DMS153 treated with DMSO at 0.1 percent for 48 hours (cell line): ENCODE measurements around the gene ZNF444.
A peak's percentile ranks its signal among the peaks of the same experiment; 100 is the strongest.

Experiments
- DNase-seq: peaks from one replicate; lab custom pipeline; 2025; ENCODE audit not compliant: unreplicated experiment; lab: John Stamatoyannopoulos, UW

ZNF444 gene

DNA sequence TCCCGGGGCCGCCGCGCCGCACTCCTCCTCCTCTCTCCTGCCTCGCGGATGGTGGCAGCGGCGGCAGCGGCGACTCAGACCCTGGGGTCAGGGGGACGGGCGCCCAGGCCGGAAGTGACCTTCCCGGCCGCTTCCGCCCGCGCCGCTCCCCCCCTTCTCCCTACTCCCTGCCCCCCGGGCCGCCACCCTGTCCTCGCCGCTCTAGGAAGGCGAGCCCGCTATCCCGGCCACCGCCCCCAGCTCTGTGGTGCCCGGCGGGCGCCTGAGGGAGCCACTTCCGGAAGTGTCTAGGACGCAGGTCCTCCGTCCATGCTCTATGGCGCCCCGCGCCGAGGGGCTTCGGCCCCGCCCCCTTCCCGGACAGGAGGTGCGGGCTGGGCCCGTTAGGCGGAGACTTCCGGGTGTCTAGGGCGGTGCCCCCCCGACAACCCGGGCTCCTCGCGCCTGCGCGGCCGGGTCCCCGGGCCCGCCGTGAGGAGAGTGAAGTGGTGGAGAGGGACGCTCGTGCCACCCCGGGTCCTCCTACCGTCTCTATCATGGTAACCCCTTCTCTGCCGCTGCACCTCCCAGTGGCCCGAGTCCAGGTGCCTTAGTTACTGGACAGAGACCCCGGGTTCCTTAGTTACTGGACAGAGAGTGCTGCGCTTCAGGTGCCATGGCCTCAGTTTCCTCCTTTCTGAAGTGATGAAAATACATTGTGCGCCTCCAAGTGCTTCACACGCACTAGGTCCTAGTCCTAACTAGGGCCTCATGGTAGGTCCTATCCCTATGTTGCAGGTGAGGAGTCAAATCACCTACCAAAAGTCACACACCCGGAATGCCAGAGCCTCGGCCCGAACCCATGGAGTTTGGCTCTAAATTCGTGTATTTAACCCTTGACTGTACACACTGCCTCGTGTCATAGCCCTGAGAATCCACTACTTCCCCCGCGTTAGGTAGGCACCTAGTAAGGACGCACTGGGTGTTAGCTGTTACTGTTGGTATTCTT, 19.6 kb upstream of the ZNF444 start, which contains the start of gene ZNF787:
ZNF787 (minus strand) TSS at position 116 of the 988 bp plus-strand sequence. CDS start 18,078 bp downstream, outside the sequence.
- DNase-seq, result peak; percentile 85

DNA sequence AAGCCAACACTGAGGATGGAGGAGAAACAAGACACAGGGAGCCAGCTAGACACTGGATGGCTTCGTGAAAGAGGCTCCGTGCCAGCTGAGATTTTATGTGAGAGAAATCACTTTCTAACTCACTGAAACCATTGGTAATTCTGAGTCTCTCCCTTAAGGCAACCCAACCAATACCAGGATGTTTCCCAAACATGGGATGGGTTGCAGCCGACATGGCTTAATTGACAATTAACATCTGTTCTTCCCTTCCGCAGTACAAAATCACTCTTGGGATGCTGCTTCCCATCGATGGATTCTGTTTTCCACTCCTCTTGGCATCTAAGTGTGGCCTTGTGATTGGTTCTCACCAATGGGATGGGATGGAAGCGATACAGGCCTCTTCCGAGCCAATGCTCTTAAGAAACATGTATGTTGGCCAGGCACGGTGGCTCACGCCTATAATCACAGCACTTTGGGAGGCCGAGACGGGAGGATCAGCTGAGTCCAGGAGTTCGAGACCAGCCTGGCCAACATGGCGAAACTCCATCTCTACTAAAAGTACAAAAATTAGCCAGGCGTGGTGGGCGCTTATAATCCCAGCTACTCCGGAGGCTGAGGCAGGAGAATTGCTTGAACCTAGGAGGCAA, 17.7 kb upstream of the ZNF444 start:
- no peak for DNase-seq

- no peak for DNase-seq
Measured at GRCh38 chr19:56124578-56124977, 16.5 kb upstream of the ZNF444 start.

GRCh38 chr19:56125806-56126590, 15.1 kb upstream of the ZNF444 start:
- DNase-seq, result no peak

- no peak for DNase-seq
Measured at GRCh38 chr19:56126983-56127780, 13.9 kb upstream of the ZNF444 start.

DNA sequence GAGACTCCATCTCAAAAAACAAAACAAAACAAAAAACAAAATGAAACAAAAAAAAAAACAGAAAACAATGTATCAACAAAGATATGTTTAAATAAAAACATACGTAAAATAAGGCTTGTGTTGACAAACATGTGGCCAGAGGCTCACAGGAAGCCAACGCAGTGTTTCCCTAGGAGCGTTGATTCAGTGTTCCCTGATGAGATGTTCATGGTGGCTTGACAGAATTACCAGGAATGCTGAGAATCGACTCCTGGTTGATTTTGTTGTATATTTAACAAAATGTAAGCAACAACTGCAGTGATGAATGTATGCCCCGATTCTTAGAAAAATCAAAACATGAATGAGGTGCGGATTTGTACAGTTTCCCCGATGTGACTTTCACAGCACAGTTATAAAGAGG, 11.1 kb upstream of the ZNF444 start:
- no peak for DNase-seq

DNA sequence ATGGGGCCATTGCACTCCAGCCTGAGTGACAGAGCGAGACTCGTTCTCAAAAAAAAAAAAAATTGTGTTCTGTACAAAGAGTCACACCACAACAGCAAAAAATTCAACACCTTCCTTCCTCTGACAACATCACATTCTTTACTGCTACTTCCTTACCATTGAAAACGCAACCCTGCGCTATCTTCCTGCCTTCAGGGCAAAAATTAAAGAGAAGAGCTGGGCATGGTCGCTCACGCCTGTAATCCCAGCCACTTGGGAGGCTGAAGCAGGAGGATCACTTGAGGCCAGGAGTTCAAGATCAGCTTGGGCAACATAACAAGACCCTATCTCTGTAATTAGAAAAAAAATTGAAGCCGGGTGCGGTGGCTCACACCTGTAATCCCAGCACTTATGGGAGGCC, 9.4 kb upstream of the ZNF444 start:
- DNase-seq, result no peak

- DNase-seq, result no peak
Measured at GRCh38 chr19:56132316-56132822, 8.7 kb upstream of the ZNF444 start.

- no peak for DNase-seq
Measured at GRCh38 chr19:56133858-56134653, 7.0 kb upstream of the ZNF444 start.

- no peak for DNase-seq
Measured at GRCh38 chr19:56134654-56134921, 6.5 kb upstream of the ZNF444 start.

DNA sequence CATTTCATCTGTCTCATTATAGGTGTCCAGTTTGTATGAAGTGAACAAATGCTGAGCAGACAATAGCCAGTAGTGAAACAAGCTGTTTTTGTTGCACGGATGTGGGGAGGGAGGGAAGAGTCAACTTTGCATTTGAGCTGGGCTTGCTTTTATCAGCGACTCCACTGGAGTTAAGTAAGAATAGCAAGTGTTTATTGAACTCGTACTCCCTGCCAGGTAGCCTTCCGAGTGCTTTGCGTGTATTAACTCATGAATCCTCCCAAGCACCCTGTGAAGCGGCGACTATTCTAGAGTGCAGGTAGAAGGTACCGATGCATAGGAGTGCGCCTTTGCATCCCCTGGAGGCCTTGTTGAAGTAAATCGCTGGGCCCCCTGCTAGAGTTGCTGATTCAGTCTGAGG, 4.7 kb upstream of the ZNF444 start:
- DNase-seq, result no peak

DNA sequence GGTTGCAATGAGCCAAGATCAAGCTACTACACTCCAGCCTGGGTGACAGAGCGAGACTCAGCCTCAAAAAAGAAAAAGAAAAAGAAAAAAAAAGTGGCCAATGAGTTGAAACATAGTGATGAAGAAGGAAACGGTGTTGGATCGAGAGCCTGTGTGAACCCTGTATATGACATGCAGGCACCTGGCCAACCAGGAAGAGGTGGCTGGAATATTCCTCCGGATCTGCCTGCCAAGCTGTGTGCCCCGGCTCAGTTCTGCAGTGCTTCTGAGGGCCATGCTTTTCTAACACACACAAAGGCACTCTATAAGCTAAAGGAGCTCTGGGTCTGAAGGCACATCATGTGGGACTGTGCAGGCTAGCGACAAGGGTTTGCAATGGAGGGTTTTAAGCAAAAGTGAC, 3.7 kb upstream of the ZNF444 start:
- DNase-seq, result peak; percentile 16

- DNase-seq, result no peak
Measured at GRCh38 chr19:56138069-56138468, 3.0 kb upstream of the ZNF444 start.

- no peak for DNase-seq
Measured at GRCh38 chr19:56139847-56140582, 1.1 kb upstream of the ZNF444 start.

- DNase-seq, result no peak
Measured at GRCh38 chr19:56141417-56141993, 418 bp downstream of the ZNF444 start.

- DNase-seq, result peak; percentile 30
Measured at GRCh38 chr19:56142087-56142787, 1.1 kb downstream of the ZNF444 start.

DNA sequence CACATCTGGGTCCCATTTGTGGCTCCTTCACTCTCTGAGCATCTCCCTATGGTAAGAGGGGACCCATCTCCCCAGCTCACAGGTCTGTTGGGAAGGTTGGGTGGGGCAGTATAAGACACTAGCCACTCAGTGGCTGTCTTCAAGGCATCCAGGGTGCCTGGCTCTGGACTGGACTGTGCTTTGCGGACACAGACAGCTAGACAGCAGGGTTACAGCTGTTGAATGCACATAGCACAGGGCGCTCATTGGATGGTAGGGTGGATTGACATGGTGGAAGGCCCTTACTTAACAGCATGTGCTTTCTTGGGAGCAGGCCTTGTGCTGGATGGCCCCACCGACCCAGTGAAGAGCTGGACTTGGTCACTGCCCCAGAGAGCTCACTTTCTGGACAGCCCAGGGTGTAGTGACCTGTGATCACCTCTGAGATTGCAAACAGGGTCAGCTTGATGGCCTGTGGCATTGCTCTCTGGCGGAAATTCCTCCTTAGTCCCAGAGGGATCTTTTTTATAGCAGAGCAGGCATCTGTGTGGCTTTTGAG, 1.9 kb downstream of the ZNF444 start:
- DNase-seq, result no peak

DNA sequence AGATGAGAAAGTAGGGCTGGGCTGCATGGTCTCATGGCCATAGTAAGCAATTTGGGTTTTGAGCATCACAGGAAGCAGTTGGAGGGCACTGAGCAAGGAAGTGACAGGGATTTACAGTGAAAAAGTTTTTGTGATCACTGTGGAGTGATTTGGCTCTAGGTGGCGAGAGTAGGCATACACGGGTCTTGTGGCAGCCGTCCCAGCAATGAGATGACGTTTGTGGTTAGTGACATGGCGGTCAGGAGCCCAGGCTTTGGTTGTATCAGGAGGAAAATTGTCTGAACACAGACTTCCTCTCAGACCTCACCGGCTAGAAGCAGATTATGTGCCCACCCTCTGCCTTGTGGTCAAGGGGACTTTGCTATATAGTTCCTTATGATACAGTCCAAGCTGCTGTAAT, 3.3 kb downstream of the ZNF444 start:
- no peak for DNase-seq
